Spleen (tissue), 7 donors: ENCODE data around the gene RRAD.

Source experiments
- CTCF ChIP-seq, 11 experiments: fragments of 200-600 bp in 7 of 11; fragments of 450-650 bp in 4 of 11; sonication (generic) in 4 of 11; IDR thresholded peaks in 8 of 11; conservative IDR thresholded peaks in 3 of 11; 1 replicate in 7 of 11; 2 replicates in 4 of 11; pipeline versions ENCODE4 v1.4.0 to v1.8.0; 2016 to 2021; ENCODE audit warnings: antibody characterized with exemption in 11 of 11, inconsistent platforms in 4 of 11, mild to moderate bottlenecking in 1 of 11
- POLR2A ChIP-seq, 3 donors: fragments of 450-650 bp; IDR thresholded peaks; one replicate each; pipeline ENCODE4 v1.5.1; 2017; ENCODE audit warnings: antibody characterized with exemption in 3 of 3, mild to moderate bottlenecking in 1 of 3
- POLR2AphosphoS5 ChIP-seq, 3 donors: sonication (generic); formaldehyde crosslinking; IDR thresholded peaks; one replicate each; pipeline ENCODE4 v1.5.1; 2017; ENCODE audit warnings: antibody characterized with exemption in 3 of 3
- donor health status: DM: no; HTN: no; CAD: no; lungs with moderate emphysema.
- donor health status: DM: no; HTN: no; CAD: no.
- donor health status: DM: no; HTN: no; CAD: no.

GRCh38 chr16:66931665-66932064 lies 6.3 kb upstream of the RRAD start:
- TF ChIP-seq CTCF (IDR thresholded peaks at IDR 0.05 in 8 of 11, conservative IDR thresholded peaks at IDR 0.05 in 3 of 11) (no peak), POLR2A (IDR thresholded peaks at IDR 0.05) (no peak), POLR2AphosphoS5 (IDR thresholded peaks at IDR 0.05) (no peak)
